Measurements from ENCODE around the gene LITAFD. TPM values are rescaled to one million over a fixed set of nuclear protein-coding genes. Genes with fewer than 3 reads are reported as not detected.
"Not testable (repeated sequence)": the region's sequence is repeated elsewhere in the genome, so short reads cannot be mapped to it uniquely, and the experiment has no call there.

LITAFD gene
- polyA plus RNA-seq, result not detected

DNA sequence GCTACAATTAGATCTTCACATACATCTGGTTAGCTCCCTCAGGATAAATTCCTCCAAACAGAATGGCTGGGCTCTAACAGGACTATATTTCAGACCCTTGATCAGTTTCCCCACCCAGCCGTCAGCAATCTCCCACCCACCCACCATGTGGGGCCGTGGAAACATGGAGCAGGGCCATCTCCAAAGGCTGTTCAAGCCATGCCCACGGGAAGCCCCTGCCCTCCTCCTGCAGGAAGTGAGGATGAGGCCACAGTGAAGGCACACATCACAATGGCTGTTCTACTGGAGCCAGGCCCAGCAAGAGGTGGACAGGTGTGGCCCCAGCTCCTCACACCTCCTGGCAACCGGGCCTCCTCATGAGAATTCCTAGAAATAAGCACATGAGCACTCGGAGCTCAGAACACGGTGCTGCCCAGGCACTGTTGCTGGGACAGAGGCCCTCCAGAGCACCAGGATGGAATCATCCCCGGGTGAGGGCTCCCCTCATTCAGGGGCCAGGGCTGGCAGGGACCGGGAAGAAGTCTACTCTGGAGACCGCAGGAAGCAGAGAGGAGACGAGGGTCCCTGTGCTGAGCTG, at the start of gene LITAFD:
TSS of gene LITAFD (plus strand) at position 311 of the 577 bp plus-strand sequence. CDS start 2,005 bp downstream, outside the sequence.
- 68 to 75% (median 70%) methylated on average over 10 of the region's 10 CpGs for WGBS, 3 donors
- H3K27ac ChIP-seq (ENCODE audit: low read depth, low read length), result no peak within 1 kb of the TSS

DNA sequence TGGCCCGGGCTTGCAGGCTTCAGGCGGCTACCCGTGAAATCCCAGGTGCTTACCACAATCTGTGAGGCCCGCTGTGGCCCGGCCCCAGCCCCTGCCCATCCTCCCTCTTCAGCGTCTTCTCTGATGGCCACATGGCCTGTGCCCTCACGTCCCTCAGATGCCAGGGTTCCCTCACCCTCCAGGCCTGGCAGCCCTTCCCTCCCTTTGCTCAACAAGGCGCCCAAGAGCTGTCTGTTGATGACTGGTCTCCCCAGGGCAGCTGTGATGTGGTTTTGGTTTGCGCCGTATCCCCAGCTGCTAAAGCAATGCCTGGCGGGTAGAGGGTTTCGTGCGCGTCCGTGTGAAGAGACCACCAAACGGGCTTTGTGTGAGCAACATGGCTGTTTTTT, 49.4 kb upstream of the LITAFD start:
- 79 to 86% (median 80%) methylated on average over 16 of the region's 16 CpGs for WGBS, 3 donors
- no peak overlapping the region for H3K27ac ChIP-seq (ENCODE audit: low read depth, low read length)

DNA sequence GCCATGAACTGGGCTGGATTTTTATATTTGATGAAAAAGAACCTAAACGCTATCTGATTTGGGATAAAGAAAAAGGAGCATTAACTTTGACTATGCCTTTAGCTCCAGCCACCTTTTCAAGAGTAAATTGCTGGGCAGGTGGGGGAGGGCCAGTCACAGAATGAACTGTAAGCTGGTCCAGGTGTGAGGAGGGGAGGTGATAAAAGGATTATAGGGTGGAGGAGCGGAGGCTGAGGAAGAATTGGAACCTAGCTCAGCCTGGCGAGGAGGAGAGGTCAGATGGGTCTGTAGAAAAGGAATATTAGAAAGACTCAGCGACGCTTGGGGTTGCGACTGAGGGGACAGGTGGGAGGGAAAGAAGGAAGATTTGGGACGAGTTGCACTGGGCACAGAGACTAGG, 45.4 kb upstream of the LITAFD start:
- 85 to 94% (median 93%) methylated on average over 7 of the region's 7 CpGs for WGBS, 3 donors
- H3K27ac ChIP-seq (ENCODE audit: low read depth, low read length), result not testable (repeated sequence)

DNA sequence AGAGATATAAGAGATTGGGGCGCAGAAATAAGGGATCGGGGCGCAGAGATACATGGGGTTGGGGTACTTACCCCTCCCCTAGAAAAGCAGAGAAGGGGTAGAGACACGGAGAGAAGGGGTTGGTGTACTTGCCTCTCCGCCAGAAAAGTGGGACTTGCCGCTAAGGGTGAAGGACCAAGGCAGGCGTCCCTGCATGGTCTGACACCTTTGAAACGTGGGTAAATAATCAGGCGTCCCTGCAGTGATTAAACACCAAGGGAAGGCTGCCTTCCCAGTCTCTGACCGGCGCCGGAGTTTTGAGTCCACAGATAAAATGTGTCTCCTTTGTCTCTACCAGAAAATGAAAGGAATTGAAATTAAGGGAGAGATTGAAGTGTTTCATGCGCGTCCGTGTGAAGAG, 44.6 kb upstream of the LITAFD start:
- 59 to 92% (median 87%) methylated on average over 15 of the region's 15 CpGs for WGBS, 3 donors
- not testable (repeated sequence) for H3K27ac ChIP-seq (ENCODE audit: low read depth, low read length)

DNA sequence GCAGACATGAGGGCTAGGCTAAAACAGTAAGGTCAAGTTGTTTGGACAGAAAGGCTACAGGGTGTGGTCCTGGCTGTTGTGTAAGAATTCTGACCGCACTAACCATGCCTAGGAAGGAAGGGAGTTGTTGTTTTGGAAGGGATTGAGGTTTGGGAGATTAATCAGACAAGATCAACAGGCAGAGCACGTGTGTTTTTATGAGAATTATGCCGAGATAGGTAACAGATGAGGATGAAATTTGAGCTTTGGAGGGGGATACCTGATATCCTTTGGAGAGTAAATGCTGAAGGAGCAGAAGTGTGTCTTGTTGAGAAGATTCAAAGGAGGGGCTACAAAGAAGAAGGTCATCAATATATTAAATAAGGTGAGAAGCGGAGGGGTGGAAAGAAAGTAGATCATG, 40.1 kb upstream of the LITAFD start:
- 34 to 42% (median 39%) methylated on average over 4 of the region's 4 CpGs for WGBS, 3 donors
- not testable (repeated sequence) for H3K27ac ChIP-seq (ENCODE audit: low read depth, low read length)

DNA sequence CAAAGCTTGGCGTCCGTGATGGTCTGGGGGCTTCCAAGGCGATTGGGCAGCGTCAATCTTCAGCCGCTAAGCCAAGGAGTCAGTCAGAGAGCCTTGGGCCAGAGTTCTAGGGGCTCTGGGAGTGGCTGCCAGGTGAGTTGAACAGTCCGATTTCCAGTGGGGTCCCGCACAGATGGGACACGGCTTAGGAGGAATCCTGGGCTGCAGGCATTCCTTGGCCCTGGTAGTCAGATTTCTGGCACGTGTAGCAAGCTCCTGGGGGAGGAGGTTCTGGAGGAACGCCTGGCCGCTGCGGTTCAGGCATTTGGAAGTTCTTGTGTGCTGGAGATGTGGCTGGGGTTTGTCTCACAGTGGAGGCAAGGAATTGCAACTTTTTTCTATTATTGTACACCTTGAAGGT, 38.9 kb upstream of the LITAFD start:
- 58 to 69% (median 59%) methylated on average over 11 to 12 of the region's 12 CpGs for WGBS, 3 donors
- H3K27ac ChIP-seq (ENCODE audit: low read depth, low read length), result not testable (repeated sequence)

DNA sequence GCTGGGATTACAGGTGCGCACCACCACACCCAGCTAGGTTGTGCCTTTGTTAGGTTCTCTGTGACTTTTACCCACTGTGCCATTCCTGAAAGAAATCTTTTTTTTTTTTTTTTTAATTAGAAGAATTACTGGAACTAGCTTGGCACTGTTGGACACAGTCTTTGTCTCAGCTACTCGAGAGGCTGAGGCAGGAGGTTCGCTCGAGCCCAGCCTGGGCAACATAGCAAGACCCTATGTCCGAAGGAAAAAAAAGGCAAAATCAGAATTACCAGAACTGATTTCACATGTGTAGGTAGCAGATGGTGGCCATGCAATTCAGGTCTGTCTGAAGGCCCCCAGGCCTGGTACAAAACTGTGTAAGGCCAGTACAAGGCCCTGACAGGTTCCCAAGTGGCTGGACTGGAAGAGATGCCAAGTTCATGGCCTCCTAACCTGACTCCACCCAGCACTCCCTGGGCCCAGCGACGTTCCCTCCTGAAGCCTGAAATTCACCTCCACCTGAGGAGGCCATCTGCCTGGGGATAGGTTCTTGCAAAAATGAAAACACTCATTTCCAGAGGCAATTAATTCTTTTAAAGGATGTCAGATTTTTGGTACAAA, 36.4 kb upstream of the LITAFD start:
- no peak overlapping the region for H3K27ac ChIP-seq (ENCODE audit: low read depth, low read length)
- WGBS, 3 donors, result 84 to 90% (median 85%) methylated on average over 7 of the region's 7 CpGs

DNA sequence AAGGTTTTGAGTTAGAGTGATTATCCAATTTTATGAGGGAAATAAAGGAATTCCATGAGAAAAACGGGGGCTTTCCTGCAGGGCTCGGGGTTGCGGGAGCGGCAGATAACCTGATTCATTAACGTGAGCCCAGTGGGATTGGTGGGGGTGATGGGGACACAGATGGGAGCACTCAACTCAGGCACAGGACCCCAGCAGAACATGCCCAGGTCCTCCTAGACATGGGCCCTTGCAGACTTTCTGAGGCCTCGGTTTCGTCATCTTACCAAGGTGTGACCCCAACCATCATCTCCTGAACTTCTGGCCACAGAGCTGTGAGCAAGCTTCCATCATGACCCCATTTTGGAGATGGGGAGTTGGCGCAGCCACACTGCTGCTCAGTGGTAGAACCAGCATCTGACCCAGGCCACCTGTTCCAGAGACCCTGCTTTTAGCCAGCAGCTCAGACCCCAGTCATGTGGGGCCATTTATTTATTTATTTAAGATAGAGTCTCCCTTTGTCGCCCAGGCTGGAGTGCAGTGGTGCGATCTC, 35.7 kb upstream of the LITAFD start:
- H3K27ac ChIP-seq (ENCODE audit: low read depth, low read length), result no peak overlapping the region
- WGBS, 3 donors, result 89 to 97% (median 93%) methylated on average over 10 of the region's 10 CpGs

DNA sequence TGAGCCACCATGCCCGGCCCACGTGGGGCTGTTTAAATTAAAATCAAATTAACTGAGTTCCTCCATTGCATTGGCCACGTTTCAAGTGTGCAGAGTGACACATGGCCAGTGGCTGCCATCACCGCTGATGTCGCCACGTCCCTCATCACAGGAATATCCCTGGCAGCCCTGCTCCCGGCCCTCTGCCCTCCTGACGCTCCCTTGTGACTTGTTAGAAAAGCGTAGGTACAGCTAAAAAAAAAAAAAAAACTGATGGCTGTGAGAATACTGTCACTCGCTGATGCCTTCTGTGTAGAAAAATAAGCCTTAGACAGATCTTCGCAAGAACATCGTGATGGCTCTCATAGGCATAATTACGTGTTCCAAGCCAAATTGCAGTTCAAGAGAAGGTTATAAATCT, 35.0 kb upstream of the LITAFD start:
- H3K27ac ChIP-seq (ENCODE audit: low read depth, low read length), result no peak overlapping the region
- 73 to 85% (median 82%) methylated on average over 13 of the region's 13 CpGs for WGBS, 3 donors

DNA sequence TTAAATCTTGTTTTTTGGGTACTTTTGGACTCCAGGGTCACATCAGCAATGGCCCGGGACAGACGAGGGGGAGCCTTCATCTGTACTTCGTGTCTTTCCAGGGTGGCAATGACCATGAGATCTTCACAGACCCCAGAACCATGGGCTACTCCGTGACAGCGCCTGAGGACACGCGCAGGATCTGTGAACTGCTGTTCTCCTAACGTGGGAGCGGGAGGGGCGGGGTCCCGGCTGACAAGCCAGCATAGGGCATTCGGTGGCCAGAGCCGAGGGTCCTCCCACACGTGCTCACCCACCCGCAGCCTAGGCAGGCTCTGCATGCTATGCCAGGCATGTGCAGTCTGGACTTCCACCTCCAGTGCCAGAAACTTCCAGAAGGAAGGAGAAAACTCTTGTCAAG, 34.5 kb upstream of the LITAFD start:
- H3K27ac ChIP-seq (ENCODE audit: low read depth, low read length), result no peak overlapping the region
- 90 to 93% (median 91%) methylated on average over 15 of the region's 15 CpGs for WGBS, 3 donors

DNA sequence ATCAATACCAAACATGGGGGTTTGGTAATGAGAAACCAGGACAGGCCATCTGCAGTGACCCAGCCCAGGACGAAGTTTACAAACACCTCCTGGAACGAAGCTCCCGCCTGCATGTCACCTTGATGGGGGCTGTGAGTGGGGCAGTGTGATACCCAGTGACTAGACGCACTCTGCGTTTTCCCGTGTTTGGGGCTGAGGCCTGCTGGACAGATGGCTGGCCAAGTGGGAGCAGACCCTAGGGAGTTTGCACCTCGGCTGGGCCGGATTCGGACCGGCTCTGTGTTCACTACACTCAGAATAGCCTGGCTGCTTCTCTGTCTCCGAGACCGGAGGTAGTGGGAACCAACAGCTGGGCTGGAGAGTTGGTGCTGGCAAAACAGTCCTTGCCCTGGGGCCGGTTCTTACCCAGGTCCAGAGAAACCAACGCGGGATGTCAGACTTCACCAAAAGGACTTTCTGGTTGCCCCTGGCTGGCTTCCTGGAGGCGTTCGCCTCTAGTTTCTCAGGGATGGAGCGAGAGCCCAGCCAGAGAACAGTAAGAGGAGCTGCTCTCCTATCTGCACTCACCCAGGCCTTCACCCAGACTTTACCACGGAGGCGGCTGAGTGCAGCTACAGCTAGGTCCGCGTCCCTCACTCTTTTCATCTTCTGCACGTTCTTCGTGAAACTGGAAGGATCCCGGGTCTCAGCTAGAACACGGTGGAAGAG, 33.8 kb upstream of the LITAFD start:
- no peak overlapping the region for H3K27ac ChIP-seq (ENCODE audit: low read depth, low read length)
- 81 to 90% (median 87%) methylated on average over 26 of the region's 26 CpGs for WGBS, 3 donors

DNA sequence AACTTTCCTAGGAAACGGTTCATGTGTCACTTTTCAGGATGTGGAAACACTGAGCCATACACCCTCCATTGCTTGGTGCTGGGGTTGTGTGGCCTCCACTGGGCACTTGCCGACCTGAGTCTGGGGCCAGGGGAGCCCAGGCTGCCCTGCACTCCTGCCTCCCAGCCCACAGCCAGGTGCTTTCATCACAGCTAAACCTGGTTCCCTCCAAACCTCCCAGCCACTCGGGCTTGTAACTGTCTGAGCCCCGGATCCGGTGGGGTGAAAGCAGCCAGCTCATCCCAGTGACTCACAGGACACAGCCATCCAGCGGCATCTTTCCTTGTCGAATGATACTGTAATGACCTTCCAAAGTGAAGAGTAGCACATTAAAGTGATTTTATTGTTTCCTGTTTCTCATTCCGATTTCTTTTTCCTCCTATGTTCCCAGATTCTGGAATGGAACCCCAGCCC, 33.2 kb upstream of the LITAFD start:
- H3K27ac ChIP-seq (ENCODE audit: low read depth, low read length), result no peak overlapping the region
- 70 to 86% (median 74%) methylated on average over 8 of the region's 8 CpGs for WGBS, 3 donors

DNA sequence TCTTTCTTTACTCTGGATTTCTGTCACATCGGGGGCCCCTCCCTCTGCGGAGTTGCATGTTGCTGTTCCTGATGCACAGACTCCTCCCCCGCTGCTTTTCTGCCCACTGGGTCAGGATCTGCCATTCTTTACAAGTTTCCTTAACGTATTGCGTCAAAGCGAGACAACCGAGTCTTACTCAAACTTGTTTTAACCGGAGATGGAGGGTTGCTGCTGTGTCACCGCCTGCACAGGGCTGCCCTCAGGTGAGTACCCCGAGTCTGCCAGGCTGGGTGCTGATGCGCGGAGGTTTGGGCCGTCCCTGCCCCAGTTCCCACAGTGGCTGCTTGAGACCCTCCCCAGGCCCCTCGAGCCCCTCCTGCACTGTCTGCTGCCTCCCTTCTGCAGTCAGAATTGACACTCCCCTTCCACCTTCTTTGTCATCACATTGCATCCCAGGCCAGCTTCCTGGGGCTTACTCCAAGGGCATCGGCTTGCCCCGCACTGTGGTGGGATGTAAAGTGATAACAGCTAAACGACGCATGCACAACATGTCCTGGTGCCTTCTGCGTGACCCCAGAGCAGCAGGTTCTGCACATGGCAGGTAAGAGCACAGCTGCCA, 32.6 kb upstream of the LITAFD start:
- no peak overlapping the region for H3K27ac ChIP-seq (ENCODE audit: low read depth, low read length)
- 72 to 82% (median 75%) methylated on average over 19 of the region's 19 CpGs for WGBS, 3 donors

DNA sequence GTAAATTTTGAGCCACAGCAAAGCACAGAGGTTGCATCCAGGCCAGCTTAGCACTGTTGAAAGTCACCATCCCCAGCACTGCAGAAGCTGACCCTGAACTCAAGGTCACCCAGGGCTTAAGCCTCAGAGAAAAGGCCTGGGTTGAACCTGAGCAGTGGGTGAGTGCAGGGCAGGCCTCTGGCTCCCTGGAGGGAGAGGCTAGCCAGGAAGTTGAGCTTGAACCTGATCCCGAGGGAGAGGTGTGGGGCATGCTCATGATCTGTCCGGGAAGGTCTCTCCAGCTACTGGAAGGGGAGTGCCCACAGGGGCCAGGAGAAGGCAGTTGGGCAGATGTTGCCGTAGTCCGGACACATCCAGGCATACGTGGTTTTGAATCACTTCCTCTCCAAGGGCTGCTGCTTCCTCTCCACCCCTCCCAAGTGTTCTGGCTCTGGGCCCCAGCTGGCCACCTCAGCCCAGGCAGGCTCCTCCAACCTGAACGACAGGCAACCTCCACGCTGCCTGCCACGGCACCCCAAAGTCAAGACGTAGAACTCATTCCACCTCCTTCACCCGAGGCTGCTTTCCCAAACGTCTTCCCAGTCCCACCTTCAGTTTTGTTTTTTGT, 31.8 kb upstream of the LITAFD start:
- 16 to 58% (median 28%) methylated on average over 11 of the region's 11 CpGs for WGBS, 3 donors
- H3K27ac ChIP-seq (ENCODE audit: low read depth, low read length), result no peak overlapping the region

DNA sequence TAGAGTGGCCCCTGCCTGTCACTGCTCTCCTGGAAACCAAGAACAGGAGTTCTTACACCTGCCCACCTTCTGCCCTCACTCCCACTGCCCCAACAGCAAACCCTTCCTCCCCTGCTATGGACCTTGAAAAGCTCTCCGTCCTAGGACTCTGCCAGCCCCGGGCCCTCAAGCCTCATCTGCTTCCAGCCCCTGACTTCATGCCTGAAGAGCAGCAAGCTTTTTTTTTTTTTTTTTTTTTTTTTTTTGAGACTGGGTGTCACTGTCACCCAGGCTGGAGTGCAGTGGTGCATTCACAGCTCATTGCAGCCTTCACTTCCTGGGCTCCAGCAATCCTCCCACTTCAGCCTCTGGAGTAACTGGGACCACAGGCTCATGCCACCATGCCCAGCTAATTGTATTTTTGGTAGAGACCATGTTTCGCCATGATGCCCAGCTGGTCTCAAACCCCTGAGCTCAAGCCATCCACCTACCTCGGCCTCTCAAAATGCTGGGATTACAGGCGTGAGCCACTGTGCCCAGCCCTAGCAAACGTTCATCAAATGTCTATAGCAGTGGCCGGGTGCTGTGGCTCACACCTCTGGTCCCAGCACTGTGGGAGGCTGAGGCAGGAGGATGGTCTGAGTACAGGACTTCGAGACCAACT, 30.3 kb upstream of the LITAFD start:
- no peak overlapping the region for H3K27ac ChIP-seq (ENCODE audit: low read depth, low read length)
- WGBS, 3 donors, result 87 to 95% (median 94%) methylated on average over 8 of the region's 8 CpGs

DNA sequence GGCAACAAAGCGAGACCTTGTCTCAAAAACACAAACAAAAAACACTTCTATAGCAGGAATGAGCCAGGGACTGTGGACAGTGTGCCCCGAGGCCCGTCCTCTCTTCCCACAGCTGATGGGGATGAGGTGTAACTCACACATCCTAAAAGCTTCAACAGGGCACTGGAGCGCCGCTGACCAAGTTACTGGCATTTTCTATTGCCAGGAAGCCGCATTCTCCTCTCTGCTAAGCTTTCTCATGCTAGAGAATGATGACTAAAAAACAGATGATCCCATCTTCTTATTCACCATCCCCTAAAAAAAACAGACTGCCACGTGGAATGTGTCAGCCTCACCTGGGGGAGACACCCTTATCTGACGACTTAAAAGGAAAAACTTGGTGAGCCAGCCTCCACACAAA, 29.6 kb upstream of the LITAFD start:
- no peak overlapping the region for H3K27ac ChIP-seq (ENCODE audit: low read depth, low read length)

DNA sequence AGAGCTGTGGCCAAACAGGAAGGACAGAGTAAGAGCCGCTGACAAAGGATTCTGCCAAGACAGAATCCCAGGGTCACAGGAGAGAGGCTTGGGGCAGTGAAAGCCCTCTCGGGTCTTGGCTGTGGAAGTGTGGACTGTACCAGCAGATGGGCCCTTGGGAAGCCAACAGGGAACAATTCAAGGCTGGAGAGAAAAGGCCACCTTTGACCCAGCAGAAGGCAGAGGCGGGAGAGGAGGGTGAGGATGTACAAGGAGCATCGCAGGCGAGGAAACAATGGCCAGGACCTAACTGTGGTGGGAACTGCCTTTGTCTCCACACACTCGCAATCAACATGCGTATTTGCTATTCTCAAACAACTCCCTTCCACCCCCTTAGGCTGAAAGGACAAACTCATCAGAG, 29.0 kb upstream of the LITAFD start:
- 69 to 80% (median 71%) methylated on average over 7 of the region's 7 CpGs for WGBS, 3 donors
- no peak overlapping the region for H3K27ac ChIP-seq (ENCODE audit: low read depth, low read length)

More for the DNA sequence above, 29.6 kb upstream of the LITAFD start:
- WGBS, 3 donors, result 72 to 83% (median 75%) methylated on average over 8 of the region's 8 CpGs

DNA sequence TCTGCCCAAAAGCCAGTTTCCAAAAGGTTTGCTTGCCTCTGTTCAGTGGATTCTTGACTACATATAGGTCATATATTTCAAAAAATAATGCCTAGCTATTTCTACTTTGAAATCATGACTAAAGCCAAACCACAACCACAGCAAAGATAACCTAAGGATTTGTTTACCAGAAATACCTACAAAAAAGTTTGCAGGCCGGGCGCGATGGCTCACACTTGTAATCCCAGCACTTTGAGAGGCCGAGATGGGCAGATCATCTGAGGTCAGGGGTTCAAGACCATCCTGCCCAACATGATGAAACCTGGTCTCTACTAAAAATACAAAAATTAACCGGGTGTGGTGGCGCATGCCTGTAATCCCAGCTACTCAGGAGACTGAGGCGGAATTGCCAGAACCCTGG, 28.5 kb upstream of the LITAFD start:
- WGBS, 3 donors, result 84 to 91% (median 89%) methylated on average over 7 of the region's 7 CpGs
- no peak overlapping the region for H3K27ac ChIP-seq (ENCODE audit: low read depth, low read length)

All from adipose tissue (tissue), 3 donors.